HPDE6-E6E7 (cell line): Measurements from ENCODE around the gene SLC17A5.
"Not testable (repeated sequence)": the region's sequence is repeated elsewhere in the genome, so short reads cannot be mapped to it uniquely, and the experiment has no call there.

Experiments used
- DNase-seq: peaks from one replicate; pipeline ENCODE4 v3.0.0; 2011; ENCODE audit warnings: missing footprints; ENCODE audit errors: extremely low spot score

The SLC17A5 gene

GRCh38 chr6:73666393-73666792, 12.6 kb upstream of the SLC17A5 start:
- no peak for DNase-seq

GRCh38 chr6:73665686-73666319, 12.0 kb upstream of the SLC17A5 start:
- DNase-seq, result no peak

GRCh38 chr6:73664701-73665100, 10.9 kb upstream of the SLC17A5 start:
- no peak for DNase-seq

DNA sequence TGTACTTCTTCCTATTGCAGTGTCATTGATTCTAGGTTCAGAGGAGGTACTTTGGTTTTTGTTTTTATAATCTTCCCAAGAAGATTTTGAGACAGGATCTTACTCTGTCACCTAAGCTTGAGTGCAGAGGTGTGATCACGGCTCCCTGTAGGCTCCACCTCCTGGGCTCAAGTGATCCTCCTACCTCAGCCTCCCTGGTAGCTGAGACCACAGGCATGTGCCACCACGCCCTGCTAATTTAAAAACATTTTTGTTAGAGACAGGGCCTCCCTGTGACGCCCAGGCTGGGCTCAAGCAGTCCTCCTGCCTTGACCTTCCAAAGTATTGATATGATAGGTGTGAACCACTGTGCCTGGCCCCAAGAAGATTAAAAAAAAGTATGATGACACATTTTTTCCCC, 3.4 kb upstream of the SLC17A5 start:
- no peak for DNase-seq

DNA sequence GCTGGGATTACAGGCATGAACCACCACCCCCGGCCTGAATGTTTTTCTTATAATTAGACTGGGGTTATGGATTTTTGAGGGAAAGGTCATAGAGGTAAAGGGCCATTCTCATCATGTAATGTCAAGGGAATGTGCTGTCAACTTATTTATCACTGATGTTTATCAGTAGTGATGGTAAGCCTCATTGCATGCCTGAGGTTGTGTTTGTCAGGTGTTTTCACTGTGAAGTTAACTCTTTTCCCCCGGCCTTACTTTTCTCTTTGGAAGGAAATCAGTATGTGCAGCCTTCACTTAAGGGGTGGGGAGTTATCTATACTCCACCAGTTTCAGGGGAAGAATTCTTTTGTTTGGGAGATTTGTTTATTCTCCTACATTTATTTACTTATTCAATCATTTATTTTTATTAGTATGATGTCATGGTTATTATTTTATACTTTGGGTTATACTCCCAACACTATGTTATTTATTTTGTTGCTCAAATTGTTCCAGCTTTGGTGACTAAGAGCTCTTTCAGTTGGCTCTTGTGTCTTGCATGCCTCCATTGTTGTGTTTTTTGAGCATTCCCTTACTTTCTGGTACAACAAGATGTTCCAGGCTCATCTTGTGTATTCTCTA, 2.8 kb upstream of the SLC17A5 start:
- DNase-seq, result no peak

DNA sequence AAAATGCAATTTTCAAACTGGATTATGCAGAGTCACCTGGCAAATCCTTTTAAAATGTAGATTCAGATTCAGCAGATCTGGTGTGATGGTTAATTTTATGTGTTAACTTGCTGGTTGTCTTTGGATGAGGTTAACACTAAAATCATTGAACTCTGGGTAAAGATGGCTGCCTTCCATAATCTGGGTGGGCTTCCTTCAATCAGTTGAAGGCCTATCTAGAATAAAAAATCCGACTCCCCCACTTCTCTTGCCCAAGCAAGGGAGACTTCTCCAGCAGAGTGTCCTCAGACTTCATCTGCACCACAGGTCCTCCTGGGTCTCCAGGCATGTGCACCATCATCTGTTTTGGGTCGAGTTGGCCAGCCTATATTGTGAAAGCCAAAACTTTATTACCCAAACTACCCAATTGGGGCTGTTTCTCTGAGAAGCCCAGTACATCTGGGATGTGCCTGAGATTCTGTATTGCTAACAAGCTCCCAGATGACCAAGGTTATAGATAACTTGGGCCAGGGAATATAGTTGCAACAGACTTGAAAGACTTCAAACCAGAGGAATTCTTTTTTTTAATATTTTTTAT, 1.6 kb upstream of the SLC17A5 start:
- no peak for DNase-seq

GRCh38 chr6:73652637-73653570, 888 bp downstream of the SLC17A5 start:
- peak; percentile 56 for DNase-seq

- no peak for DNase-seq
Observed at GRCh38 chr6:73649783-73650182, 4.0 kb downstream of the SLC17A5 start.

GRCh38 chr6:73648166-73648565, 5.6 kb downstream of the SLC17A5 start:
- DNase-seq, result no peak

GRCh38 chr6:73644941-73645591, 8.7 kb downstream of the SLC17A5 start:
- DNase-seq, result no peak

DNA sequence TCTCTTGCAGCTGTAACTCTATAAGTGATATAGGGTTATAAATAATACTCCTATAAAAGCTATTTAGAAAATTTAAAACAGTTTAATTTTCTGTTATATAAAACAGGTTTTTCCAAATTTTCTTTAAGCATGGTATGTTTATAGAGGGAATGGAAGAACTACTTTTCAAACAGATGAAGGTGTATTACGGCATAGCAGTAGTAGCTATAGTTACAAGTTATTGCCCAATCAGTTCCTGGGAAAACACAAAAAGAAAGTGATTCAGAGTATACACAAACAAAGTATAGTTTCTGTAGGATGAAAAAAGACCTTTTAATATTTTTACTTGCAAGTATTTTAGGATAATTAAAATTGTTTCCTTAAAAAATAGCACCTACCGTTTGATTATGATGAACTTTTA, 9.8 kb downstream of the SLC17A5 start:
- no peak for DNase-seq

- no peak for DNase-seq
Observed at GRCh38 chr6:73642530-73642929, 11.3 kb downstream of the SLC17A5 start.

- DNase-seq, result no peak
Observed at GRCh38 chr6:73640179-73640750, 13.5 kb downstream of the SLC17A5 start.

- DNase-seq, result no peak
Observed at GRCh38 chr6:73639040-73639439, 14.8 kb downstream of the SLC17A5 start.

DNA sequence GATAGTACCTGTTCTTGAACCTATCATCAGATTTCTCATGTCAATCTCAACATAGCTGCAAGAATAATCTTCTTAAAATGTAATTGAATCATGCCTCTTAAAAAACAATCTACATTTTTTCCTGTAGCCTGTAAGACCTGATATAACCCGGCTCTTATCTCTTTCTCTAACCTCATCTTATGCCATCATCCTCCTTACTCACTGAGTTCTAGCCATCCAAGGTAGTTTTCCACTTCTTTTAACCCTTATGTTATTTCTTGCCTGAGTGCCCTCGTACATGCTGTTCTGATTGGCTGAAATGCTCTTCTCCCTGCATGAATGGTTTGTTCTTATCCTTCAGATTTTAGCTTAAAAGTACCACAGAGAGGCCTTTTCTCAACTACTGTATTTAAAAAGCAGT, 16.4 kb downstream of the SLC17A5 start:
- DNase-seq, result no peak

- no peak for DNase-seq
Observed at GRCh38 chr6:73636048-73636447, 17.7 kb downstream of the SLC17A5 start.

GRCh38 chr6:73632346-73632745, 21.4 kb downstream of the SLC17A5 start:
- no peak for DNase-seq

DNA sequence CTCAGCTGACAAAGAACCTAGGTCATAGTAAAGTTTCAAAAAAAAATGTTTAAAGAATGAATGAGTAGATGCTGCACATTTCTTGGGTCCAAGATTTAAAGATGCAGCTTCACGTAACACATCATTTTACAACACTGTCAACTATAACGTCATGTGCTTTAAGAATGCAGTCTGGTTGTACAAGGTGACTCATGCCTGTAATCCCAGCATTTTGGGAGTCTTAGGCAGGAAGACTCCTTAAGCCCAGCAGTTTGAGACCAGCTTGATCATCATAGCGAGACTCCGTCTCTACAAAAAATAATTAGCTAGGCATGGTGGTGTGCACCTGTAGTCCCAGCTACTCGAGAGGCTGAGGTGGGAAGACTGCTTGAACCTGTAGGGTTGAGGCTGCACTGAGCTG, 21.9 kb downstream of the SLC17A5 start:
- DNase-seq, result no peak

- DNase-seq, result no peak
Observed at GRCh38 chr6:73630401-73630800, 23.4 kb downstream of the SLC17A5 start.

DNA sequence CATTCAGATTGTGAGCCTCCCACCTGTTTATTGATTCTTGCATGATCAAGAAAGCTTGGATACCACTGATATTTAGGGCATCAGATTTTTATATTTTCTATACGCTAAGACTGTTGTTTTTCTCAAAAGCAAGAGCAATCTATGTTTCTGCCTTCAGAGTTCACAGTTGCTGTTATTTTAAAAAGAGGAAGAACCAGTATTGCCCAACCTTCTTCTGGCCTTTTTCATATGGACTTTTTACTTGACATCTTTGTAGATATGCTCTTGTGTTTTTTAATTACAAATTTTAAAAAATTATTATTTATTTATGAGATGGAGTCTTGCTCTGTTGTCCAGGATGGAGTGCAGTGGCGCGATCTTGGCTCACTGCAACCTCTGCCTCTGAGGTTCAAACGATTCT, 28.9 kb downstream of the SLC17A5 start:
- no peak for DNase-seq

DNA sequence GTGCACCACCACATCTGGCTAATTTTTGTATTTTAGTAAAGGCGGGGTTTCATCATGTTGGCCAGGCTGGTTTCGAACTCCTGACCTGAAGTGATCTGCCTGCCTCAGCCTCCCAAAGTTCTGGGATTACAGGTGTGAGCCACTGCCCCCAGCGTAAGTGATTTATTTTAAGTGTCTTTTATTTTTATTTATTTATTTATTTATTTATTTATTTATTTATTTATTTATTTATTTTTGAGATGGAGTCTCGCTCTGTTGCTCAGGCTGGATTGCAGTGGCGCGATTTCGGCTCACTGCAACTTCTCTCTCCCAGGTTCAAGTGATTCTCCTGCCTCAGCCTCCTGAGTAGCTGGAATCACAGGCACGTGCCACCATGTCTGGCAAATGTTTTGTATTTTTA, 30.3 kb downstream of the SLC17A5 start:
- DNase-seq, result not testable (repeated sequence)

- DNase-seq, result not testable (repeated sequence)
Observed at GRCh38 chr6:73618082-73618481, 35.7 kb downstream of the SLC17A5 start.
